Endothelial cell (in vitro differentiated cells): ENCODE measurements around the gene TMOD1. TPM values are rescaled to one million over a fixed set of nuclear protein-coding genes. Genes with fewer than 3 reads are reported as not detected.

Source experiments
- DNase-seq: peaks from one replicate; pipeline ENCODE4 v3.0.0; 2021; ENCODE audit warnings: low spot score
- H3K27ac Mint-ChIP-seq: one replicate; pipeline ENCODE4 v1.8.0; 2021; ENCODE audit warnings: mixed read lengths, inconsistent platforms; ENCODE audit not compliant: unreplicated experiment
- H3K27me3 Mint-ChIP-seq: one replicate; pipeline ENCODE4 v1.8.0; 2021; ENCODE audit warnings: mild to moderate bottlenecking, moderate library complexity, mixed read lengths, inconsistent platforms; ENCODE audit not compliant: unreplicated experiment
- H3K36me3 Mint-ChIP-seq: one replicate; pipeline ENCODE4 v1.8.0; 2021; ENCODE audit warnings: mild to moderate bottlenecking, low read depth, mixed read lengths, inconsistent platforms; ENCODE audit not compliant: unreplicated experiment
- H3K4me1 Mint-ChIP-seq: one replicate; pipeline ENCODE4 v1.8.0; 2021; ENCODE audit warnings: mild to moderate bottlenecking, mixed read lengths, inconsistent platforms; ENCODE audit not compliant: unreplicated experiment
- H3K4me3 Mint-ChIP-seq: one replicate; pipeline ENCODE4 v1.8.0; 2021; ENCODE audit warnings: mild to moderate bottlenecking, mixed read lengths, inconsistent platforms; ENCODE audit not compliant: unreplicated experiment
- H3K9me3 Mint-ChIP-seq: one replicate; pipeline ENCODE4 v1.8.0; 2021; ENCODE audit warnings: mixed read lengths, inconsistent platforms; ENCODE audit not compliant: unreplicated experiment
- CTCF ChIP-seq: fragments of 200-600 bp; sonication (generic); IDR thresholded peaks from one replicate; pipeline ENCODE4 v1.5.0; 2021; ENCODE audit warnings: antibody characterized with exemption; ENCODE audit not compliant: unreplicated experiment
- total RNA-seq: library from RNA; stranded (reverse); fragmentation: NEBNext Ultra II Directional; extraction: Animal tissue kit (Norgen Biotek cat#: 25700); gene quantifications from one replicate; pipeline ENCODE4 v1.2.1, GENCODE V29; 2021; ENCODE audit not compliant: unreplicated experiment

Gene TMOD1
- total RNA-seq, 1 donor from 2014 or later = 0.41 TPM

GRCh38 chr9:97640325-97640724 is 138.9 kb downstream of the TMOD1 start:
- no peak for DNase-seq
- no peaks in the 10 kb centered on the region for H3K9me3 Mint-ChIP-seq
- TF ChIP-seq CTCF = no peak
- no peak overlapping the region for H3K4me3 Mint-ChIP-seq
- no peak overlapping the region for H3K27ac Mint-ChIP-seq
- no peaks in the 10 kb centered on the region for H3K27me3 Mint-ChIP-seq
- H3K36me3 Mint-ChIP-seq = peaks cover 9% of the 10 kb centered on the region
- H3K4me1 Mint-ChIP-seq = peaks cover 14% of the 10 kb centered on the region

- Mint-ChIP-seq H3K27ac (no peak overlapping the region), H3K4me1 (no peaks in the 10 kb centered on the region), H3K36me3 (peaks cover 14% of the 10 kb centered on the region), H3K27me3 (no peaks in the 10 kb centered on the region), H3K9me3 (no peaks in the 10 kb centered on the region), H3K4me3 (no peak overlapping the region)
- DNase-seq = no peak
- no peak for TF ChIP-seq CTCF
Measured at GRCh38 chr9:97645720-97646119, 144.3 kb downstream of the TMOD1 start.

- Mint-ChIP-seq H3K4me1 (no peaks in the 10 kb centered on the region), H3K27ac (no peak overlapping the region), H3K27me3 (no peaks in the 10 kb centered on the region), H3K4me3 (no peak overlapping the region), H3K9me3 (no peaks in the 10 kb centered on the region), H3K36me3 (peaks cover 18% of the 10 kb centered on the region)
- TF ChIP-seq CTCF = no peak
- DNase-seq = no peak
Measured at GRCh38 chr9:97647996-97648395, 146.5 kb downstream of the TMOD1 start.

Other genes with a start within 250 kb of the TMOD1 start
- gene CCDC180, start 194.0 kb upstream of the TMOD1 start, total RNA-seq = 7.7 TPM
- gene TDRD7, start 89.6 kb upstream of the TMOD1 start, total RNA-seq = 17.5 TPM
- 17.5 TPM for gene TSTD2, start 131.7 kb downstream of the TMOD1 start, total RNA-seq
- gene NCBP1, start 132.2 kb downstream of the TMOD1 start, total RNA-seq = 34.6 TPM
- 10.0 TPM for gene XPA, start 195.7 kb downstream of the TMOD1 start, total RNA-seq